SK-N-SH treated with all-trans-retinoic acid at 6 μM for 48 hours (cell line): ENCODE measurements around the gene HCFC1.

Experiments
- ATAC-seq: fragments of 200-7000 bp; cut with Tn5 transposase; 3 replicates; pipeline ENCODE4 v1.9.1; 2020; ENCODE audit warnings: mild to moderate bottlenecking, moderate library complexity
- ARNTL ChIP-seq: fragments of 450-650 bp; formaldehyde crosslinking; IDR thresholded peaks from 2 replicates; pipeline ENCODE4 v1.5.0; 2020; ENCODE audit warnings: low read depth, mild to moderate bottlenecking, moderate library complexity, borderline replicate concordance
- BACH2 ChIP-seq: fragments of 250-450 bp; sonication (Bioruptor Pico); IDR thresholded peaks from 2 replicates; pipeline ENCODE4 v1.9.0; 2021; ENCODE audit warnings: mild to moderate bottlenecking, borderline replicate concordance
- ESRRG ChIP-seq: fragments of 250-450 bp; sonication (Bioruptor Pico); IDR thresholded peaks from 2 replicates; pipeline ENCODE4 v1.6.1; 2021; ENCODE audit warnings: mild to moderate bottlenecking
- GLIS3 ChIP-seq: fragments of 250-450 bp; sonication (Bioruptor Pico); IDR thresholded peaks from 2 replicates; pipeline ENCODE4 v1.5.0; 2020; ENCODE audit warnings: mild to moderate bottlenecking, moderate library complexity
- ISL1 ChIP-seq: fragments of 250-450 bp; sonication (Bioruptor Pico); IDR thresholded peaks from 2 replicates; pipeline ENCODE4 v2.1.2; 2022; ENCODE audit warnings: mild to moderate bottlenecking, moderate library complexity
- OSR1 ChIP-seq: fragments of 250-450 bp; sonication (Bioruptor Pico); IDR thresholded peaks from 2 replicates; pipeline ENCODE4 v1.8.0; 2022; ENCODE audit warnings: moderate library complexity, mild to moderate bottlenecking, inconsistent platforms
- PPARA ChIP-seq: fragments of 250-450 bp; sonication (Bioruptor Pico); IDR thresholded peaks from 2 replicates; pipeline ENCODE4 v1.5.0; 2020; ENCODE audit warnings: mild to moderate bottlenecking, borderline replicate concordance
- TCF4 ChIP-seq: fragments of 250-450 bp; sonication (Bioruptor Pico); IDR thresholded peaks from 2 replicates; pipeline ENCODE4 v1.8.0; 2021; ENCODE audit warnings: mild to moderate bottlenecking, moderate library complexity, borderline replicate concordance
- TOX ChIP-seq: fragments of 250-450 bp; sonication (Bioruptor Pico); IDR thresholded peaks from 2 replicates; pipeline ENCODE4 v1.8.0; 2021; ENCODE audit warnings: mild to moderate bottlenecking, moderate library complexity, borderline replicate concordance
- ZFP3 ChIP-seq: fragments of 250-450 bp; sonication (Bioruptor Pico); IDR thresholded peaks from 2 replicates; pipeline ENCODE4 v1.5.0; 2020; ENCODE audit warnings: mild to moderate bottlenecking, moderate library complexity
- ZNF70 ChIP-seq: fragments of 450-650 bp; formaldehyde crosslinking; IDR thresholded peaks from 2 replicates; pipeline ENCODE4 v1.5.0; 2020; ENCODE audit warnings: mild to moderate bottlenecking, moderate library complexity
- TF ChIP-seq, protein P1 (sequence below): fragments of 250-450 bp; sonication (Bioruptor Pico); IDR thresholded peaks from 2 replicates; pipeline ENCODE4 v1.5.1; 2021; ENCODE audit warnings: mild to moderate bottlenecking, moderate library complexity
- TF ChIP-seq, protein P2 (sequence below): fragments of 250-450 bp; sonication (Bioruptor Pico); IDR thresholded peaks from 2 replicates; pipeline ENCODE4 v1.8.0; 2020; ENCODE audit warnings: mild to moderate bottlenecking, moderate library complexity, borderline replicate concordance
- TF ChIP-seq, protein P3 (sequence below): fragments of 250-450 bp; sonication (Bioruptor Pico); IDR thresholded peaks from 2 replicates; pipeline ENCODE4 v1.5.0; 2020; ENCODE audit warnings: mild to moderate bottlenecking, moderate library complexity
- TF ChIP-seq, protein P4 (sequence below): fragments of 250-450 bp; sonication (Bioruptor Pico); IDR thresholded peaks from 2 replicates; pipeline ENCODE4 v1.8.0; 2021; ENCODE audit warnings: low read depth, mild to moderate bottlenecking, moderate library complexity, borderline replicate concordance
- TF ChIP-seq, protein P5 (sequence below): fragments of 250-450 bp; sonication (Bioruptor Pico); IDR thresholded peaks from 2 replicates; pipeline ENCODE4 v1.5.1; 2020; ENCODE audit warnings: low read depth, mild to moderate bottlenecking, moderate library complexity

HCFC1 gene

DNA sequence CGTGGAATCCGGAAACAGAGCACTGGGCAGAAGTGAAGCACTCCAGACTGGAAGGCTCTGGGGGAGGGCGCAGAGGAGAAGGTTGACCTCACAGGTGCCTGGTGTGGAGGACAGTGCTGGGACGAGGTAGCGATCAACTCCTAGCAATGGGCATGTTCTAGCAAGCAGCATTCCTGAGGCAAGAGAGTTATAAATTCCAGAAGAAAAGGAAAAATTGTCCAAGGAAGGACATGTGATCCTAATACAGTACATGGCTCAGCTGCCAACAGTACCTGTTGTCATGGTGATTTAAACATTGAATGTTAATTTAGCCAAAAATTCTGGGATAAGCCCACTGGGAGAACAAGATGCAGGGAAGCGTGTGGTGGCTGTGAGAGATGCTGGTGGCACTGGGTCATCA is 53.7 kb downstream of the HCFC1 start (continued):
- TF ChIP-seq, protein P1, sequence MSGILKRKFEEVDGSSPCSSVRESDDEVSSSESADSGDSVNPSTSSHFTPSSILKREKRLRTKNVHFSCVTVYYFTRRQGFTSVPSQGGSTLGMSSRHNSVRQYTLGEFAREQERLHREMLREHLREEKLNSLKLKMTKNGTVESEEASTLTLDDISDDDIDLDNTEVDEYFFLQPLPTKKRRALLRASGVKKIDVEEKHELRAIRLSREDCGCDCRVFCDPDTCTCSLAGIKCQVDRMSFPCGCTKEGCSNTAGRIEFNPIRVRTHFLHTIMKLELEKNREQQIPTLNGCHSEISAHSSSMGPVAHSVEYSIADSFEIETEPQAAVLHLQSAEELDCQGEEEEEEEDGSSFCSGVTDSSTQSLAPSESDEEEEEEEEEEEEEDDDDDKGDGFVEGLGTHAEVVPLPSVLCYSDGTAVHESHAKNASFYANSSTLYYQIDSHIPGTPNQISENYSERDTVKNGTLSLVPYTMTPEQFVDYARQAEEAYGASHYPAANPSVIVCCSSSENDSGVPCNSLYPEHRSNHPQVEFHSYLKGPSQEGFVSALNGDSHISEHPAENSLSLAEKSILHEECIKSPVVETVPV (CRISPR knock-in tag) = no peak
- TF ChIP-seq ZNF70 = no peak
- TF ChIP-seq, protein P2, sequence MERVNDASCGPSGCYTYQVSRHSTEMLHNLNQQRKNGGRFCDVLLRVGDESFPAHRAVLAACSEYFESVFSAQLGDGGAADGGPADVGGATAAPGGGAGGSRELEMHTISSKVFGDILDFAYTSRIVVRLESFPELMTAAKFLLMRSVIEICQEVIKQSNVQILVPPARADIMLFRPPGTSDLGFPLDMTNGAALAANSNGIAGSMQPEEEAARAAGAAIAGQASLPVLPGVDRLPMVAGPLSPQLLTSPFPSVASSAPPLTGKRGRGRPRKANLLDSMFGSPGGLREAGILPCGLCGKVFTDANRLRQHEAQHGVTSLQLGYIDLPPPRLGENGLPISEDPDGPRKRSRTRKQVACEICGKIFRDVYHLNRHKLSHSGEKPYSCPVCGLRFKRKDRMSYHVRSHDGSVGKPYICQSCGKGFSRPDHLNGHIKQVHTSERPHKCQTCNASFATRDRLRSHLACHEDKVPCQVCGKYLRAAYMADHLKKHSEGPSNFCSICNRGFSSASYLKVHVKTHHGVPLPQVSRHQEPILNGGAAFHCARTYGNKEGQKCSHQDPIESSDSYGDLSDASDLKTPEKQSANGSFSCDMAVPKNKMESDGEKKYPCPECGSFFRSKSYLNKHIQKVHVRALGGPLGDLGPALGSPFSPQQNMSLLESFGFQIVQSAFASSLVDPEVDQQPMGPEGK = no peak

DNA sequence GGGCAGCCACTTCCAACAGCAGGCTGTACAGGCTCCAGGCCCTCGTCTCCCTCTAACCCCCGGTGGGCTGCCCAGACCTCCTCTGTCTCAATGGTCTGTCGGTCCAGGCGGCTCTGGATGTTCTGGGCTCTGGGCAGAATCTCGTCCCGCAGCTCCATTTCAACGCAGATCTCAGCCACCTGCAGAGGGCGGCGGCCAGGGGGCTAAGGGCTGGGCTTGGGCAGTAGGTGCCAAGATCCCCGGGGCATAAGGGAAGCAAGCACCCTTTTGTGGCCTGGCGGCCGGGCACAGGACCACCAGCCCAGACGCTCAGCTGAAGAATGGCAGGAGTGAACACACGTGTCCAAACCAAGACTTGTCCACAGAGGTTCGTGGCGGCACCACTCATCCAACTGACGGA is 57.9 kb downstream of the HCFC1 start:
- TF ChIP-seq GLIS3 (CRISPR knock-in tag) (no peak), ARNTL (CRISPR knock-in tag) (no peak), ESRRG (CRISPR knock-in tag) (no peak), ISL1 (CRISPR knock-in tag) (no peak), OSR1 (CRISPR knock-in tag) (no peak), ZFP3 (CRISPR knock-in tag) (no peak)
- TF ChIP-seq, protein P3, sequence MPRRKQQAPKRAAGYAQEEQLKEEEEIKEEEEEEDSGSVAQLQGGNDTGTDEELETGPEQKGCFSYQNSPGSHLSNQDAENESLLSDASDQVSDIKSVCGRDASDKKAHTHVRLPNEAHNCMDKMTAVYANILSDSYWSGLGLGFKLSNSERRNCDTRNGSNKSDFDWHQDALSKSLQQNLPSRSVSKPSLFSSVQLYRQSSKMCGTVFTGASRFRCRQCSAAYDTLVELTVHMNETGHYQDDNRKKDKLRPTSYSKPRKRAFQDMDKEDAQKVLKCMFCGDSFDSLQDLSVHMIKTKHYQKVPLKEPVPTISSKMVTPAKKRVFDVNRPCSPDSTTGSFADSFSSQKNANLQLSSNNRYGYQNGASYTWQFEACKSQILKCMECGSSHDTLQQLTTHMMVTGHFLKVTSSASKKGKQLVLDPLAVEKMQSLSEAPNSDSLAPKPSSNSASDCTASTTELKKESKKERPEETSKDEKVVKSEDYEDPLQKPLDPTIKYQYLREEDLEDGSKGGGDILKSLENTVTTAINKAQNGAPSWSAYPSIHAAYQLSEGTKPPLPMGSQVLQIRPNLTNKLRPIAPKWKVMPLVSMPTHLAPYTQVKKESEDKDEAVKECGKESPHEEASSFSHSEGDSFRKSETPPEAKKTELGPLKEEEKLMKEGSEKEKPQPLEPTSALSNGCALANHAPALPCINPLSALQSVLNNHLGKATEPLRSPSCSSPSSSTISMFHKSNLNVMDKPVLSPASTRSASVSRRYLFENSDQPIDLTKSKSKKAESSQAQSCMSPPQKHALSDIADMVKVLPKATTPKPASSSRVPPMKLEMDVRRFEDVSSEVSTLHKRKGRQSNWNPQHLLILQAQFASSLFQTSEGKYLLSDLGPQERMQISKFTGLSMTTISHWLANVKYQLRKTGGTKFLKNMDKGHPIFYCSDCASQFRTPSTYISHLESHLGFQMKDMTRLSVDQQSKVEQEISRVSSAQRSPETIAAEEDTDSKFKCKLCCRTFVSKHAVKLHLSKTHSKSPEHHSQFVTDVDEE (CRISPR knock-in tag) = no peak
- TF ChIP-seq, protein P4, sequence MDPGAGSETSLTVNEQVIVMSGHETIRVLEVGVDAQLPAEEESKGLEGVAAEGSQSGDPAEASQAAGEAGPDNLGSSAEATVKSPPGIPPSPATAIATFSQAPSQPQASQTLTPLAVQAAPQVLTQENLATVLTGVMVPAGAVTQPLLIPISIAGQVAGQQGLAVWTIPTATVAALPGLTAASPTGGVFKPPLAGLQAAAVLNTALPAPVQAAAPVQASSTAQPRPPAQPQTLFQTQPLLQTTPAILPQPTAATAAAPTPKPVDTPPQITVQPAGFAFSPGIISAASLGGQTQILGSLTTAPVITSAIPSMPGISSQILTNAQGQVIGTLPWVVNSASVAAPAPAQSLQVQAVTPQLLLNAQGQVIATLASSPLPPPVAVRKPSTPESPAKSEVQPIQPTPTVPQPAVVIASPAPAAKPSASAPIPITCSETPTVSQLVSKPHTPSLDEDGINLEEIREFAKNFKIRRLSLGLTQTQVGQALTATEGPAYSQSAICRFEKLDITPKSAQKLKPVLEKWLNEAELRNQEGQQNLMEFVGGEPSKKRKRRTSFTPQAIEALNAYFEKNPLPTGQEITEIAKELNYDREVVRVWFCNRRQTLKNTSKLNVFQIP = no peak
- TF ChIP-seq, protein P1 (CRISPR knock-in tag) = no peak
- ATAC-seq = no peak

DNA sequence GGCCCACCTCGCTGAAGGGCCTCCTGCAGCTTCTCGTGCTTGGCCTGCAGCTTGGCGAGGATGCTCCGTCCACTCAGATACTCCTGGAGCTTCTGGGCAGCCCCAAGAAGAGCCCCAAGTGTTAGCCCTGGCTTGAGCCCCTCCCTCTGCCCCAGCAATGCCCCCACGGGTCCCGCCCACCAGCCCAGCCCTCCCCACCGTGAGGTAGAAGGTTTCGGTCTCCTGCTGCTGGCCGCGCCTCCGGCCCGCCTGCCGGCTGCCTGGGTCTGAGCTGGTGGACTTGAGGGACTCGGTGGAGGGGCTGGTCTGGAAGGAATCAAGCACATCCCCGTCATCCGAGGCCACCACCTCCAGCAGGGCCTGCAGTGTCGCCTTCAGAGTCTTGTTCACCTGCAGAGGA is 58.4 kb downstream of the HCFC1 start:
- ATAC-seq = no peak

More for the DNA sequence above, 58.4 kb downstream of the HCFC1 start:
- no peak for TF ChIP-seq ZNF70
- no peak for TF ChIP-seq GLIS3 (CRISPR knock-in tag)
- no peak for TF ChIP-seq TCF4
- no peak for TF ChIP-seq ZFP3 (CRISPR knock-in tag)
- TF ChIP-seq, protein P5, sequence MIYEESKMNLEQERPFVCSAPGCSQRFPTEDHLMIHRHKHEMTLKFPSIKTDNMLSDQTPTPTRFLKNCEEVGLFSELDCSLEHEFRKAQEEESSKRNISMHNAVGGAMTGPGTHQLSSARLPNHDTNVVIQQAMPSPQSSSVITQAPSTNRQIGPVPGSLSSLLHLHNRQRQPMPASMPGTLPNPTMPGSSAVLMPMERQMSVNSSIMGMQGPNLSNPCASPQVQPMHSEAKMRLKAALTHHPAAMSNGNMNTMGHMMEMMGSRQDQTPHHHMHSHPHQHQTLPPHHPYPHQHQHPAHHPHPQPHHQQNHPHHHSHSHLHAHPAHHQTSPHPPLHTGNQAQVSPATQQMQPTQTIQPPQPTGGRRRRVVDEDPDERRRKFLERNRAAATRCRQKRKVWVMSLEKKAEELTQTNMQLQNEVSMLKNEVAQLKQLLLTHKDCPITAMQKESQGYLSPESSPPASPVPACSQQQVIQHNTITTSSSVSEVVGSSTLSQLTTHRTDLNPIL (CRISPR knock-in tag) = no peak
- TF ChIP-seq OSR1 (CRISPR knock-in tag) = no peak
- no peak for TF ChIP-seq ARNTL (CRISPR knock-in tag)
- TF ChIP-seq BACH2 (CRISPR knock-in tag) = no peak
- no peak for TF ChIP-seq TOX (CRISPR knock-in tag)
- TF ChIP-seq, protein P2 = no peak
- TF ChIP-seq PPARA = no peak
- TF ChIP-seq, protein P1 (CRISPR knock-in tag) = no peak
- TF ChIP-seq, protein P4 = no peak
